Stromal cell of bone marrow (primary cell): ENCODE results near the gene TTC5.
"Not testable (repeated sequence)": the region's sequence is repeated elsewhere in the genome, so short reads cannot be mapped to it uniquely, and the experiment has no call there.

Experiments used
- DNase-seq: peaks from one replicate; pipeline ENCODE4 v3.0.0-alpha.2; 2012; ENCODE audit warnings: low read depth

Gene TTC5

GRCh38 chr14:20302042-20302755, 3.6 kb downstream of the TTC5 start:
- DNase-seq: peak; percentile 10

GRCh38 chr14:20295067-20295466, 10.7 kb downstream of the TTC5 start:
- DNase-seq: no peak

- DNase-seq: no peak
Observed at GRCh38 chr14:20294636-20295035, 11.1 kb downstream of the TTC5 start.

- not testable (repeated sequence) for DNase-seq
Observed at GRCh38 chr14:20281998-20282397, 23.8 kb downstream of the TTC5 start.

GRCh38 chr14:20280265-20280664, 25.5 kb downstream of the TTC5 start:
- not testable (repeated sequence) for DNase-seq

GRCh38 chr14:20278414-20278813, 27.3 kb downstream of the TTC5 start:
- DNase-seq: no peak

GRCh38 chr14:20277409-20277808, 28.3 kb downstream of the TTC5 start:
- no peak for DNase-seq

GRCh38 chr14:20274062-20274461, 31.7 kb downstream of the TTC5 start:
- no peak for DNase-seq

- not testable (repeated sequence) for DNase-seq
Observed at GRCh38 chr14:20264361-20264760, 41.4 kb downstream of the TTC5 start.

GRCh38 chr14:20262642-20263128, 43.1 kb downstream of the TTC5 start:
- DNase-seq: peak; percentile 74

GRCh38 chr14:20247646-20248246, 58.0 kb downstream of the TTC5 start:
- DNase-seq: no peak
